GM23338 (cell line): ENCODE data around the gene TNFRSF1A. TPM values are rescaled to one million over a fixed set of nuclear protein-coding genes. Genes with fewer than 3 reads are reported as not detected.
A peak's percentile ranks its signal among the peaks of the same experiment; 100 is the strongest.

ENCODE experiments used
- ATAC-seq: fragments of 200-7000 bp; cut with Tn5 transposase; 3 replicates; pipeline ENCODE4 v1.9.1; 2020
- DNase-seq: peaks from one replicate; pipeline ENCODE4 v3.0.0-alpha.2; 2015; ENCODE audit warnings: low spot score
- H2AFZ ChIP-seq: fragments of 200-600 bp; sonication (generic); 2 replicates; pipeline ENCODE4 v1.8.0; 2016; ENCODE audit warnings: antibody characterized with exemption, mild to moderate bottlenecking, moderate library complexity
- H3F3A ChIP-seq: fragments of 200-600 bp; sonication (generic); replicated peaks from 2 replicates; pipeline ENCODE4 v1.8.0; 2017; ENCODE audit warnings: antibody characterized with exemption, mixed run types, low read depth
- H3K27ac ChIP-seq: fragments of 200-600 bp; sonication (generic); 2 replicates; pipeline ENCODE4 v1.6.1; 2016; ENCODE audit warnings: low read depth
- H3K27me3 ChIP-seq: fragments of 200-600 bp; sonication (generic); 2 replicates; pipeline ENCODE4 v1.8.0; 2016; ENCODE audit warnings: mild to moderate bottlenecking, mixed run types, moderate library complexity; ENCODE audit not compliant: insufficient read depth
- H3K36me3 ChIP-seq: fragments of 200-600 bp; sonication (generic); 2 replicates; pipeline ENCODE4 v1.8.0; 2016; ENCODE audit warnings: mild to moderate bottlenecking; ENCODE audit not compliant: insufficient read depth
- H3K4me1 ChIP-seq: fragments of 200-600 bp; sonication (generic); 2 replicates; pipeline ENCODE4 v1.8.0; 2016; ENCODE audit warnings: mild to moderate bottlenecking, moderate library complexity; ENCODE audit not compliant: insufficient read depth
- H3K4me2 ChIP-seq: fragments of 200-600 bp; sonication (generic); 2 replicates; pipeline ENCODE4 v1.7.1; 2017; ENCODE audit warnings: mixed run types
- H3K4me3 ChIP-seq: fragments of 200-600 bp; sonication (generic); 2 replicates; pipeline ENCODE4 v1.6.1; 2016; ENCODE audit warnings: mixed run types
- H3K79me2 ChIP-seq: fragments of 200-600 bp; sonication (generic); replicated peaks from 2 replicates; pipeline ENCODE4 v1.8.0; 2017; ENCODE audit warnings: mild to moderate bottlenecking; ENCODE audit not compliant: insufficient read depth
- H3K9me2 ChIP-seq: fragments of 200-600 bp; sonication (generic); 2 replicates; pipeline ENCODE4 v1.8.0; 2017; ENCODE audit not compliant: insufficient read depth
- H4K20me1 ChIP-seq: fragments of 200-600 bp; sonication (generic); replicated peaks from 2 replicates; pipeline ENCODE4 v1.8.0; 2017; ENCODE audit warnings: mild to moderate bottlenecking; ENCODE audit not compliant: insufficient read depth
- H3K27ac Mint-ChIP-seq: 2 replicates; pipeline ENCODE4 v1.8.0; 2020; ENCODE audit warnings: inconsistent platforms, mild to moderate bottlenecking, moderate library complexity, mixed read lengths
- H3K27me3 Mint-ChIP-seq: 3 replicates; pipeline ENCODE4 v1.8.0; 2022; ENCODE audit warnings: low read depth, mild to moderate bottlenecking, moderate library complexity, mixed read lengths, inconsistent platforms; ENCODE audit not compliant: insufficient read depth, poor library complexity
- H3K36me3 Mint-ChIP-seq: 3 replicates; pipeline ENCODE4 v1.8.0; 2021; ENCODE audit warnings: low read depth, mild to moderate bottlenecking, inconsistent platforms, moderate library complexity, mixed read lengths
- H3K4me1 Mint-ChIP-seq: 3 replicates; pipeline ENCODE4 v1.8.0; 2020; ENCODE audit warnings: mild to moderate bottlenecking, inconsistent platforms, mixed read lengths
- H3K4me3 Mint-ChIP-seq: 3 replicates; pipeline ENCODE4 v1.8.0; 2021; ENCODE audit warnings: moderate library complexity, mild to moderate bottlenecking, inconsistent platforms, mixed read lengths
- H3K9me3 Mint-ChIP-seq: 3 replicates; pipeline ENCODE4 v1.8.0; 2020; ENCODE audit warnings: moderate library complexity, mild to moderate bottlenecking, inconsistent platforms, mixed read lengths
- ETS1 ChIP-seq: IDR thresholded peaks from 2 replicates; pipeline ENCODE4 v1.6.1; 2016; ENCODE audit warnings: antibody characterized with exemption
- EZH2phosphoT487 ChIP-seq: fragments of 200-600 bp; sonication (generic); IDR thresholded peaks from one replicate; pipeline ENCODE4 v1.8.1; 2018; ENCODE audit warnings: antibody characterized with exemption; ENCODE audit not compliant: unreplicated experiment
- JUNB ChIP-seq: IDR thresholded peaks from one replicate; pipeline ENCODE4 v1.6.1; 2016; ENCODE audit warnings: antibody characterized with exemption; ENCODE audit not compliant: unreplicated experiment
- REST ChIP-seq: IDR thresholded peaks from one replicate; pipeline ENCODE4 v1.6.1; 2018; ENCODE audit warnings: antibody characterized with exemption; ENCODE audit not compliant: unreplicated experiment
- ZNF462 ChIP-seq: fragments of 250-450 bp; sonication (Bioruptor Pico); IDR thresholded peaks from 2 replicates; pipeline ENCODE4 v1.5.0; 2020; ENCODE audit warnings: mild to moderate bottlenecking, moderate library complexity
- polyA plus RNA-seq: library from polyadenylated mRNA; unstranded; fragments of >200 nt; fragmentation: Nextera tagmentation; extraction: Ambion mirVana; gene quantifications from 2 replicates; pipeline ENCODE4 v1.2.1, GENCODE V29; 2016
- total RNA-seq: library from RNA; depleted of rRNA; stranded (reverse); fragments of >200 nt; shearing (Covaris generic); gene quantifications from 2 replicates; pipeline ENCODE4 v1.2.3, GENCODE V29; 2014

The TNFRSF1A gene
- total and polyA plus RNA-seq, 2 experiments from 2014 or later = 24.3 to 43.4 TPM

GRCh38 chr12:6328045-6328779 lies 13.7 kb downstream of the TNFRSF1A start:
- Mint-ChIP-seq H3K9me3 (no peaks in the 10 kb centered on the region), H3K27me3 (peaks cover 17% of the 10 kb centered on the region), H3K36me3 (peaks cover 51% of the 10 kb centered on the region), H3K4me3 (no peak overlapping the region), H3K4me1 (peaks cover 55% of the 10 kb centered on the region), H3K27ac (no peak overlapping the region; the same call in 1 of the 2 replicates)
- ATAC-seq (no peak), DNase-seq (no peak)
- Histone ChIP-seq H3K4me3 (peak overlapping the region; percentile 57; the same call in 1 of the 2 replicates), H3K36me3 (peaks cover 14% of the 10 kb centered on the region; the same call in 1 of the 2 replicates), H3K9me2 (no peaks in the 10 kb centered on the region), H4K20me1 (no peaks in the 10 kb centered on the region), H3K4me2 (peak overlapping the region; percentile 83), H3F3A (peaks cover 26% of the 10 kb centered on the region), H3K27me3 (peaks cover 3% of the 10 kb centered on the region; the same call in 1 of the 2 replicates), H3K4me1 (peaks cover 44% of the 10 kb centered on the region), H2AFZ (no peak overlapping the region), H3K79me2 (no peaks in the 10 kb centered on the region; the same call in 1 of the 2 replicates), H3K27ac (no peak overlapping the region)
- TF ChIP-seq REST (no peak), EZH2phosphoT487 (no peak), ZNF462 (no peak), ETS1 (no peak), JUNB (no peak)
